SK-N-SH treated with all-trans-retinoic acid at 6 μM for 48 hours (cell line): Measurements from ENCODE around the gene ANKRD6.

Experiments
- CREB5 ChIP-seq: fragments of 250-450 bp; sonication (Bioruptor Pico); IDR thresholded peaks from 2 replicates; pipeline ENCODE4 v1.5.1; 2020; ENCODE audit warnings: low read depth, mild to moderate bottlenecking, moderate library complexity
- CSDC2 ChIP-seq: fragments of 250-450 bp; sonication (Bioruptor Pico); IDR thresholded peaks from 2 replicates; pipeline ENCODE4 v1.5.0; 2020; ENCODE audit warnings: mild to moderate bottlenecking, moderate library complexity
- CSRNP3 ChIP-seq: fragments of 250-450 bp; sonication (Bioruptor Pico); IDR thresholded peaks from 2 replicates; pipeline ENCODE4 v1.5.1; 2021; ENCODE audit warnings: mild to moderate bottlenecking, moderate library complexity
- GLIS3 ChIP-seq: fragments of 250-450 bp; sonication (Bioruptor Pico); IDR thresholded peaks from 2 replicates; pipeline ENCODE4 v1.5.0; 2020; ENCODE audit warnings: mild to moderate bottlenecking, moderate library complexity
- OSR1 ChIP-seq: fragments of 250-450 bp; sonication (Bioruptor Pico); IDR thresholded peaks from 2 replicates; pipeline ENCODE4 v1.8.0; 2022; ENCODE audit warnings: moderate library complexity, mild to moderate bottlenecking, inconsistent platforms
- TSHZ2 ChIP-seq: fragments of 250-450 bp; sonication (Bioruptor Pico); IDR thresholded peaks from 2 replicates; pipeline ENCODE4 v1.5.0; 2020; ENCODE audit warnings: mild to moderate bottlenecking, moderate library complexity
- ZFP3 ChIP-seq: fragments of 250-450 bp; sonication (Bioruptor Pico); IDR thresholded peaks from 2 replicates; pipeline ENCODE4 v1.5.0; 2020; ENCODE audit warnings: mild to moderate bottlenecking, moderate library complexity
- ZFP30 ChIP-seq: fragments of 450-650 bp; formaldehyde crosslinking; IDR thresholded peaks from 2 replicates; pipeline ENCODE4 v1.5.0; 2022; ENCODE audit warnings: mild to moderate bottlenecking, moderate library complexity
- ZNF70 ChIP-seq: fragments of 450-650 bp; formaldehyde crosslinking; IDR thresholded peaks from 2 replicates; pipeline ENCODE4 v1.5.0; 2020; ENCODE audit warnings: mild to moderate bottlenecking, moderate library complexity
- TF ChIP-seq, protein P1 (sequence below): fragments of 250-450 bp; sonication (Bioruptor Pico); IDR thresholded peaks from 2 replicates; pipeline ENCODE4 v1.8.0; 2020; ENCODE audit warnings: mild to moderate bottlenecking, moderate library complexity, borderline replicate concordance

DNA sequence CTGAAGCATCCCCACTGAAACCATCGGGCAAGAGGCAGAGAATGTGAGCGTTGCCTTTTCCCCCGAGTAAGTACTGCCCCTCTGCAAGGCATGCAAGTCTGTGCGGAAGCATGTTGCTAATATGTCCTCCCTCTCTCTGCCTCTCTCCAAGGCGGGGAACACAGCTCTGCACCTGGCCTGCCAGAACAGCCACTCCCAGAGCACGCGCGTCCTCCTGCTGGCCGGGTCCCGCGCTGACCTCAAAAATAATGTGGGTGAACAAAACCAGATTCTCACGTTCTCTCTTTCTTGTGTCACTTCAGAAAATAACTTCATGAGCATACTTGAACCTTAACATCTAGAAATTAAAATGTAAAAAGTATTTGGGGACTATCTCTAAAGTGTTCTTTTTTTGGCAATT lies 179.2 kb downstream of the ANKRD6 start:
- TF ChIP-seq CSRNP3 (CRISPR knock-in tag) (no peak), CSDC2 (CRISPR knock-in tag) (no peak), TSHZ2 (CRISPR knock-in tag) (no peak), ZFP30 (CRISPR knock-in tag) (no peak), ZFP3 (no peak), OSR1 (CRISPR knock-in tag) (no peak), CREB5 (CRISPR knock-in tag) (no peak), ZNF70 (CRISPR knock-in tag) (no peak), GLIS3 (CRISPR knock-in tag) (no peak)
- TF ChIP-seq, protein P1, sequence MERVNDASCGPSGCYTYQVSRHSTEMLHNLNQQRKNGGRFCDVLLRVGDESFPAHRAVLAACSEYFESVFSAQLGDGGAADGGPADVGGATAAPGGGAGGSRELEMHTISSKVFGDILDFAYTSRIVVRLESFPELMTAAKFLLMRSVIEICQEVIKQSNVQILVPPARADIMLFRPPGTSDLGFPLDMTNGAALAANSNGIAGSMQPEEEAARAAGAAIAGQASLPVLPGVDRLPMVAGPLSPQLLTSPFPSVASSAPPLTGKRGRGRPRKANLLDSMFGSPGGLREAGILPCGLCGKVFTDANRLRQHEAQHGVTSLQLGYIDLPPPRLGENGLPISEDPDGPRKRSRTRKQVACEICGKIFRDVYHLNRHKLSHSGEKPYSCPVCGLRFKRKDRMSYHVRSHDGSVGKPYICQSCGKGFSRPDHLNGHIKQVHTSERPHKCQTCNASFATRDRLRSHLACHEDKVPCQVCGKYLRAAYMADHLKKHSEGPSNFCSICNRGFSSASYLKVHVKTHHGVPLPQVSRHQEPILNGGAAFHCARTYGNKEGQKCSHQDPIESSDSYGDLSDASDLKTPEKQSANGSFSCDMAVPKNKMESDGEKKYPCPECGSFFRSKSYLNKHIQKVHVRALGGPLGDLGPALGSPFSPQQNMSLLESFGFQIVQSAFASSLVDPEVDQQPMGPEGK (CRISPR knock-in tag), result no peak
